Lower leg skin (tissue), 3 donors: ENCODE results near the gene ACER3.

ENCODE experiments used
- CTCF ChIP-seq, 3 donors: fragments of 450-650 bp; IDR thresholded peaks; one replicate each; pipeline ENCODE4 v1.5.1; 2016; ENCODE audit warnings: antibody characterized with exemption in 3 of 3, mild to moderate bottlenecking in 3 of 3, moderate library complexity in 2 of 3
- POLR2A ChIP-seq, 2 donors: fragments of 450-650 bp; IDR thresholded peaks; one replicate each; pipeline ENCODE4 v1.6.1; 2016 to 2017; ENCODE audit warnings: antibody characterized with exemption in 2 of 2, mild to moderate bottlenecking in 1 of 2, moderate library complexity in 1 of 2

- no peak for TF ChIP-seq CTCF (IDR thresholded peaks at IDR 0.05)
- TF ChIP-seq POLR2A (IDR thresholded peaks at IDR 0.05), result no peak
Observed at GRCh38 chr11:76846441-76846840, 14.3 kb upstream of the ACER3 start.
